ENCODE measurements around the gene CRACDL. TPM values are rescaled to one million over a fixed set of nuclear protein-coding genes. Genes with fewer than 3 reads are reported as not detected.

CRACDL gene
- polyA plus RNA-seq, 1 donor (not counting 4 experiments of a cell fraction or from before 2014, with no cell fraction given): 1.6 TPM

DNA sequence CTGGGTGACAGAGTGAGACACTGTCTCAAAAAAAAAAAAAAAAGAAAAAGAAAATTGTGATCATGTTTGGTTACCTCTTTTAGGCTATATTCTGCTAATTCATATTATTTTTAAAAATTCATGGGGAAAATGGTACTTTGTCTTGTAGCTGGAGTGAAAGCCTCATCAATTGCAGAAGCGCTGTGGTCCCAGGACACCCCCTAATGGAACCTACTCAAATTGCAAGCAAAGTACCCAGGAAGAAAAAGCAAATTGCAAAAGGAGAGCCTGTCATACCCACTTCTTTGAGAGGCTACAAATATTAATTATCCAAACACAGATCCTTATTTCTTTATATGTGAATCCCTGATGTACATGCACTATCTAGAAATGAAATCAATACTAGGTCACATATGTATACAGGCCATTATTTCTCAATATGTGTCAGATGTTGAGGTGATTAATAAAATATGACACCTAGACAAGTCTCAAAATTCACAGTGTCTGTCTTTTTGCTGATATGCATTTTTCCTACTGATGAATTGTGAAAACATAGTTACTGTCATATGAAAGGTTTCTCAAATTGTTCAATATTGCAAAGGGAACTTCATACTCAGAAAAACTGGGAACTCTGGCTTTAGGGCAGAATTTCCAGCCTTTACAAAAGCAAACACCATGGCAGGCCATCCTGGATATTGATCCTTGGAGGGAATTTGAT, 12.6 kb downstream of the CRACDL start:
- H3K27ac ChIP-seq (ENCODE audit: control insufficient read depth, insufficient read depth, low read length): no peak overlapping the region
- no peaks in the 10 kb centered on the region for H3K9me1 ChIP-seq (ENCODE audit: control insufficient read depth, extremely low read depth, insufficient read depth, low read length)
- H2AFZ ChIP-seq (ENCODE audit: control insufficient read depth, low read length): no peak overlapping the region
- H3K36me3 ChIP-seq (ENCODE audit: control insufficient read depth in 2 of 2, extremely low read depth in 1 of 2, insufficient read depth in 2 of 2, low read length in 2 of 2): no peaks in the 10 kb centered on the region
- H3K27me3 ChIP-seq (ENCODE audit: control insufficient read depth, extremely low read depth, insufficient read depth, low read length): no peaks in the 10 kb centered on the region
- TF ChIP-seq EZH2 (IDR thresholded peaks at IDR 0.05; ENCODE audit: low read length): no peak
- TF ChIP-seq, protein P1, sequence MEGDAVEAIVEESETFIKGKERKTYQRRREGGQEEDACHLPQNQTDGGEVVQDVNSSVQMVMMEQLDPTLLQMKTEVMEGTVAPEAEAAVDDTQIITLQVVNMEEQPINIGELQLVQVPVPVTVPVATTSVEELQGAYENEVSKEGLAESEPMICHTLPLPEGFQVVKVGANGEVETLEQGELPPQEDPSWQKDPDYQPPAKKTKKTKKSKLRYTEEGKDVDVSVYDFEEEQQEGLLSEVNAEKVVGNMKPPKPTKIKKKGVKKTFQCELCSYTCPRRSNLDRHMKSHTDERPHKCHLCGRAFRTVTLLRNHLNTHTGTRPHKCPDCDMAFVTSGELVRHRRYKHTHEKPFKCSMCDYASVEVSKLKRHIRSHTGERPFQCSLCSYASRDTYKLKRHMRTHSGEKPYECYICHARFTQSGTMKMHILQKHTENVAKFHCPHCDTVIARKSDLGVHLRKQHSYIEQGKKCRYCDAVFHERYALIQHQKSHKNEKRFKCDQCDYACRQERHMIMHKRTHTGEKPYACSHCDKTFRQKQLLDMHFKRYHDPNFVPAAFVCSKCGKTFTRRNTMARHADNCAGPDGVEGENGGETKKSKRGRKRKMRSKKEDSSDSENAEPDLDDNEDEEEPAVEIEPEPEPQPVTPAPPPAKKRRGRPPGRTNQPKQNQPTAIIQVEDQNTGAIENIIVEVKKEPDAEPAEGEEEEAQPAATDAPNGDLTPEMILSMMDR (optimal IDR thresholded peaks at IDR 0.05 in 1 of 3, IDR thresholded peaks at IDR 0.05 in 1 of 3, conservative IDR thresholded peaks at IDR 0.05 in 1 of 3; ENCODE audit: extremely low read depth in 1 of 3, insufficient read depth in 2 of 3, low read length in 3 of 3): peak; percentile 22 to 39 (median 32)
- H3K4me1 ChIP-seq (ENCODE audit: control insufficient read depth, extremely low read depth, insufficient read depth, low read length): peaks cover 18% of the 10 kb centered on the region
- DNase-seq (ENCODE audit: low read depth, low spot score): no peak
- no peaks in the 10 kb centered on the region for H3K79me2 ChIP-seq (ENCODE audit: control insufficient read depth, insufficient read depth, low read length)
- FAIRE-seq: no peak
- dilution Hi-C loops (cut with MboI; ENCODE audit: extremely low pct_ligation_motif_present, low sequenced_read_pairs): no loop called here
- no peaks in the 10 kb centered on the region for H4K20me1 ChIP-seq (ENCODE audit: control insufficient read depth, extremely low read depth, insufficient read depth, low read length)
- no peaks in the 10 kb centered on the region for H3K9me3 ChIP-seq (ENCODE audit: control insufficient read depth, low read depth, low read length)
- H3K4me2 ChIP-seq (ENCODE audit: control insufficient read depth, extremely low read depth, insufficient read depth, low read depth, low read length): no peak overlapping the region
- H3K4me3 ChIP-seq (ENCODE audit: control insufficient read depth in 2 of 3, extremely low read depth in 1 of 3, insufficient read depth in 2 of 3, low read depth in 1 of 3, low read length in 3 of 3): no peak overlapping the region
- no peak overlapping the region for H3K9ac ChIP-seq (ENCODE audit: control insufficient read depth, extremely low read depth, insufficient read depth, low read length)

DNA sequence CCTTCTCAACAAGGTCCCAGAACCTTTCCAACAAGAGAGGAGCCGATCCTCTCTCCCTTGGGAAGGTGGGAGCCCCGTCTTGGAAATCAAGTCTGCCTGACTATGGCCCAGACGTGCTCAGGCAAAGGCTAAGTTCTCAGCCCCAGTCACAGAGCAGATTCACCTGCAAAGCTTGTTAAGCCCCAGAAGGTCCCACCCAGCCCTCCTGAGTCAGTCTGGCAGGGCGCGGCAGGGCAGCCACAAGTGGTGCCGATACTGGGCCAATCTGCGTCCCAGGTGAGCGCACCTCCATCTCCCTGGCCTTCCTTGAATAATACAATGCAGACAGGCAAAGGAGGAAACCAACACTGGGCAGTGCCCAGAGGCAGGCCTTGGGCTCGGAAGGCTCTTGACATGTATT, 15.0 kb downstream of the CRACDL start:
- Histone ChIP-seq H3K4me2 (ENCODE audit: control insufficient read depth, extremely low read depth, insufficient read depth, low read depth, low read length) (peak overlapping the region; percentile 33), H3K36me3 (ENCODE audit: control insufficient read depth in 2 of 2, extremely low read depth in 1 of 2, insufficient read depth in 2 of 2, low read length in 2 of 2) (no peaks in the 10 kb centered on the region), H2AFZ (ENCODE audit: control insufficient read depth, low read length) (no peak overlapping the region), H3K9me1 (ENCODE audit: control insufficient read depth, extremely low read depth, insufficient read depth, low read length) (no peaks in the 10 kb centered on the region), H3K4me1 (ENCODE audit: control insufficient read depth, extremely low read depth, insufficient read depth, low read length) (peaks cover 26% of the 10 kb centered on the region), H3K27me3 (ENCODE audit: control insufficient read depth, extremely low read depth, insufficient read depth, low read length) (no peaks in the 10 kb centered on the region), H3K9ac (ENCODE audit: control insufficient read depth, extremely low read depth, insufficient read depth, low read length) (no peak overlapping the region), H3K27ac (ENCODE audit: control insufficient read depth, insufficient read depth, low read length) (peak overlapping the region; percentile 2), H3K9me3 (ENCODE audit: control insufficient read depth, low read depth, low read length) (no peaks in the 10 kb centered on the region), H3K79me2 (ENCODE audit: control insufficient read depth, insufficient read depth, low read length) (no peaks in the 10 kb centered on the region), H4K20me1 (ENCODE audit: control insufficient read depth, extremely low read depth, insufficient read depth, low read length) (no peaks in the 10 kb centered on the region), H3K4me3 (ENCODE audit: control insufficient read depth in 2 of 3, extremely low read depth in 1 of 3, insufficient read depth in 2 of 3, low read depth in 1 of 3, low read length in 3 of 3) (no peak overlapping the region)
- no peak for DNase-seq (ENCODE audit: low read depth, low spot score)
- TF ChIP-seq, protein P1 (optimal IDR thresholded peaks at IDR 0.05 in 1 of 3, IDR thresholded peaks at IDR 0.05 in 1 of 3, conservative IDR thresholded peaks at IDR 0.05 in 1 of 3; ENCODE audit: extremely low read depth in 1 of 3, insufficient read depth in 2 of 3, low read length in 3 of 3): no peak
- no peak for TF ChIP-seq EZH2 (IDR thresholded peaks at IDR 0.05; ENCODE audit: low read length)
- dilution Hi-C loops (cut with MboI; ENCODE audit: extremely low pct_ligation_motif_present, low sequenced_read_pairs): no loop called here
- peak; percentile 79 for FAIRE-seq

All from keratinocyte (primary cell).